ENCODE measurements around the gene P2RY2.

P2RY2 gene

DNA sequence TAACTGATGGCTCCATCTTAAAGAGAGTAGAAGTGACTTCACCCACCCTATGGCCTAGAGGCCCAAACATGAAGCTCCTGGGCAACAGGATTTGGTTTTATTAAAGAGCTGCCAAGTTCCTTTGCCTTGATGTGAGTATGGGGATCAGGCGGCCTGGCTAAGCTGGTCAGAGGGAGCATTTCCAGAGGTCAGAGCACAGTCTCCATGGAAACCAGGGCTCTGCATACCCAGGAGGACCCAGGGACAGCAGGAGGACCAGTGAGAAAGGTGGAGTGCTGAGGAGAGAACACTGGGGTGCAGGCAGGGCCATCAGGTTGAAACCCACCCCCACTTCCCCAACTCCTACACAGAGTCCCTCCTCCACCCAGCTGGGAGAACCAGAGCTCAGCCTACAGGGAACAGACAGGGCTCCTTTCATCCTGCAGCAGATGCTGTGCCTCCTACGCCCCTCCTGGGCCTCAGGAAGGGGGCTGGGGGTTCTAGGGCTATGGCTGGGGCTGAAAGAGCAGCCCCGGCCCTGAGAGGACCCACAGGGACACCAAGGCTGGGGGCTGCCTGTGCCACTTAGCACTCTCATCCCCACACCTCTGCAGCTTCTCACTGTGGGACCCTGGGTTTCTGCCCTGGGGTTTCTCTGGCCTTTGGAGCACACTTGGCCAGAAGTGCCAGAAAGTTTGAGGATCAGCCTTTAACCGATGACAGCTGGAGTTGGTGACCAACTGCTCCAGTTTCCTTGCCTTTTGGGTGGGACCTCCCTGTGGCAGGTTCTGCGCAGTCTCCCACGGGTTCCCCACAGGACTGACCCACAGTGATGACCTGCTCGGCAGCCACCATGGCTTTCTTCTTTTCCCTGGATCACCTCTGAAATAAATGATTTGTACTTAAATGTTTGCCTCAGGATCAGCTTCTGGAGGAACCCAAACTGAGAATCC is 40.3 kb downstream of the P2RY2 start:
- Histone ChIP-seq H3K4me3 (ENCODE audit: insufficient read depth, low read depth, low read length) (no peak overlapping the region), H3K4me1 (ENCODE audit: control insufficient read depth, insufficient read depth, low read length) (peaks cover 16% of the 10 kb centered on the region), H3K36me3 (ENCODE audit: control insufficient read depth, insufficient read depth, low read length) (no peaks in the 10 kb centered on the region), H3K9me3 (ENCODE audit: control insufficient read depth, low read length) (no peaks in the 10 kb centered on the region), H3K27ac (ENCODE audit: insufficient read depth, low read depth, low read length, poor library complexity, severe bottlenecking) (no peak overlapping the region), H3K27me3 (ENCODE audit: control insufficient read depth, insufficient read depth, low read length, poor library complexity, severe bottlenecking) (no peaks in the 10 kb centered on the region)
- 89% methylated on average over 7 of the region's 7 CpGs for WGBS, 2 experiments

DNA sequence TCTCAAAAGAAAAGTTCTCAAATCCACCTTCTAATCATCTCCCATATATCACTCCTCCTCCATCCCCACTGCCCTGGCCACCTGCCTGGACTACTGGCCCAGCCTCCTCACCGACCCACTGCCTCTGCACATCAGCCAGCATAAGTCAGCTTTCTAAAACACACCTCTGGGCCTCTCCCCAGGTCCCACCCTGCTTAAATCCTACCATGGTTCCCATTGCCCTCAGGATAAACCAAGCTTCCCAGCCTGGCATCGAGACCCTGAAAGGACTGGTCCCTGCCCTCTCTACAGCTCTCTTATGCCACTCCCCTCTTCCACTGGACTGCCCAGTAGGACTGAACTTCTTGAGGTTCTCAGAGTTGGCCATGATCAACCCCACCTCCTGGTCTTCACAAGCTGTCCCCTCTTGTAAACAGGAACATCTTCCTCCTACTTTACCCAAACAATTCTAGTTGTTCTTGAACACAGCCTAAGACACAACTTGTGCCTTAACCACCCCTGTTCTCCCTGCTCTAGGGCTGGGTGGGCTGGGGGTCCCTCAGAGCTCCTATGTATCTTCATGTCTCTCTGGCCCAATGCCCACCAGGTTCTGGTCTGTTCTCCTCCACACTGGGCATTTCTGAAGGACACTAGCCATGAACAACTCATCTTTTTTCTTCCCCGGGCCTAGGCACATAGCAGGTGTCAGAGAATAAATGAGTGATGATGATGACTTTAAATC is 41.5 kb downstream of the P2RY2 start:
- H3K4me1 ChIP-seq (ENCODE audit: control insufficient read depth, insufficient read depth, low read length) = peaks cover 16% of the 10 kb centered on the region
- H3K4me3 ChIP-seq (ENCODE audit: insufficient read depth, low read depth, low read length) = no peak overlapping the region
- WGBS, 2 experiments = 87 to 96% methylated on average over 3 of the region's 3 CpGs

DNA sequence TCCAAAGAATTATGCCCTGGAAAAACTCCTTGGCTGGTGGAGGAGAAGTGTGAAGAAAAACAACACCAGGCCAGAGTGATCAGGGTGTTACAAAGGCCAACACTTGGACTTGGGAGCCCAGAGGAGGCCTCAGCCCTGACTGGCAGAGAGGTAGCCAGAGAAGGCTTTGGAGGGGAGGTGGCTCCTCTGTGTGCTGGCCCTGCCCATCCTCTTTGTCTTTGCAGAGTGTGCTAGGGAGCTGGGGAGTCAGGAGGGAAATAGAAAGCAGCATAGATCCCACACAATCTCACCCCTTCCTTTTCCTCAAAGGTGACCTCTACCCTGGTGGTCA is 42.0 kb downstream of the P2RY2 start:
- H3K27me3 ChIP-seq (ENCODE audit: control insufficient read depth, insufficient read depth, low read length, poor library complexity, severe bottlenecking) = peaks cover 11% of the 10 kb centered on the region
- H3K27ac ChIP-seq (ENCODE audit: insufficient read depth, low read depth, low read length, poor library complexity, severe bottlenecking) = no peak overlapping the region
- H3K4me3 ChIP-seq (ENCODE audit: insufficient read depth, low read depth, low read length) = no peak overlapping the region
- H3K9me3 ChIP-seq (ENCODE audit: control insufficient read depth, low read length) = no peaks in the 10 kb centered on the region
- no peaks in the 10 kb centered on the region for H3K36me3 ChIP-seq (ENCODE audit: control insufficient read depth, insufficient read depth, low read length)
- H3K4me1 ChIP-seq (ENCODE audit: control insufficient read depth, insufficient read depth, low read length) = peaks cover 16% of the 10 kb centered on the region

More for the DNA sequence above, 41.5 kb downstream of the P2RY2 start:
- Histone ChIP-seq H3K27ac (ENCODE audit: insufficient read depth, low read depth, low read length, poor library complexity, severe bottlenecking) (no peak overlapping the region), H3K27me3 (ENCODE audit: control insufficient read depth, insufficient read depth, low read length, poor library complexity, severe bottlenecking) (peaks cover 6% of the 10 kb centered on the region), H3K9me3 (ENCODE audit: control insufficient read depth, low read length) (no peaks in the 10 kb centered on the region), H3K36me3 (ENCODE audit: control insufficient read depth, insufficient read depth, low read length) (no peaks in the 10 kb centered on the region)

DNA sequence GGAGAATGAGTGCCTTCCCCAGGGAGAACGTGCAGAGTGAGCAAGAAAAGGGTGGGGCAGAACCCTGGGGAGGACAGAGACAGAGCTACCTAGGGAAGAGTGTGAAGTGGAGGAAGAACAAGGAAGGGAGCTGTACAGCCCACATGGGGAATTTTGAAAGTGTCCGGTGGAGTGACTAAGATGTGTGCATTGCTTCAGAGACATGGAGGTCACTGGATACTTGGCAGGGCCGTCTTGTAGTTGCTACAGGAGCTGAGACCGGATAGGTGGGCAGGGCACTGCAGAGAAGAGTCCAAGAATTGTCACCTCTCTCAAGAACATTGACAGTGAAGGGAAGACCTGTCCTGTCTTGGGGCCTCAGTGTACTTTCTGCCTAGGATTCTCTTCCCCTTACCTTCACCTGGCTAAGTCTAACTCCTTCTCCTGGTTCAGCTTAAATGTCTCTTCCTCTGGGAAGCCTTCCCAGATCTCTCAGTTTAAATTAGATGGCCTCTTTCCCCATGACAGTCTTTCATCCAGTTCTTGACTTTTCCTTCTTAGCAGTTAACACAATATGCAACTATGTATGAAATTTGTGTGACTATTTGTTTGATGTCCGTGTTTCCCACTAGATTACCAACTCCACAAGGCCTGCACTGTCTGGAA is 44.9 kb downstream of the P2RY2 start:
- peaks cover 12% of the 10 kb centered on the region for H3K4me1 ChIP-seq (ENCODE audit: control insufficient read depth, insufficient read depth, low read length)
- H3K4me3 ChIP-seq (ENCODE audit: insufficient read depth, low read depth, low read length) = no peak overlapping the region
- H3K27ac ChIP-seq (ENCODE audit: insufficient read depth, low read depth, low read length, poor library complexity, severe bottlenecking) = no peak overlapping the region
- peaks cover 11% of the 10 kb centered on the region for H3K27me3 ChIP-seq (ENCODE audit: control insufficient read depth, insufficient read depth, low read length, poor library complexity, severe bottlenecking)
- WGBS, 2 experiments = 79 to 83% methylated on average over 5 of the region's 5 CpGs
- H3K36me3 ChIP-seq (ENCODE audit: control insufficient read depth, insufficient read depth, low read length) = no peaks in the 10 kb centered on the region
- H3K9me3 ChIP-seq (ENCODE audit: control insufficient read depth, low read length) = no peaks in the 10 kb centered on the region

DNA sequence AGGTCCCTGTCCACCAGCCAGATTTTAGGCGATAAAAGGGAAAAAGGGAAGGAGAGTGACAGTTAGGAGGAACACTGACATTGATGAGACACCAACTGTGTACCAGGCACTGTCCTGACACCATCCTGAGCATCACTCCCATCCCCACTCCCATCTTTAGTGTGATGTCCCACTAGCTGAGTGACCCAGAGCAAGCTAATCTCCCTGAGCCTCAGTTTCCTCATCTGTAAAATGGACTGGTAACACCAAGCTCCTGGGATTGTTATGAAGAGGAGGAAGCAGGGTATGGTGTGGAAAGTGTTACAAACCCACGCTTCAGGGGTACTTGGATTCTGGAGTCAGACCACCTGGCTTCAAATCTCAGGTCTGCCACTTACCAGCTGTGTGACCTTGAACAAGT is 45.6 kb downstream of the P2RY2 start:
- H3K27ac ChIP-seq (ENCODE audit: insufficient read depth, low read depth, low read length, poor library complexity, severe bottlenecking) = no peak overlapping the region
- H3K36me3 ChIP-seq (ENCODE audit: control insufficient read depth, insufficient read depth, low read length) = no peaks in the 10 kb centered on the region
- H3K27me3 ChIP-seq (ENCODE audit: control insufficient read depth, insufficient read depth, low read length, poor library complexity, severe bottlenecking) = peaks cover 11% of the 10 kb centered on the region
- 88 to 97% methylated on average over 2 of the region's 2 CpGs for WGBS, 2 experiments
- H3K4me3 ChIP-seq (ENCODE audit: insufficient read depth, low read depth, low read length) = no peak overlapping the region
- H3K4me1 ChIP-seq (ENCODE audit: control insufficient read depth, insufficient read depth, low read length) = peaks cover 6% of the 10 kb centered on the region
- no peaks in the 10 kb centered on the region for H3K9me3 ChIP-seq (ENCODE audit: control insufficient read depth, low read length)

DNA sequence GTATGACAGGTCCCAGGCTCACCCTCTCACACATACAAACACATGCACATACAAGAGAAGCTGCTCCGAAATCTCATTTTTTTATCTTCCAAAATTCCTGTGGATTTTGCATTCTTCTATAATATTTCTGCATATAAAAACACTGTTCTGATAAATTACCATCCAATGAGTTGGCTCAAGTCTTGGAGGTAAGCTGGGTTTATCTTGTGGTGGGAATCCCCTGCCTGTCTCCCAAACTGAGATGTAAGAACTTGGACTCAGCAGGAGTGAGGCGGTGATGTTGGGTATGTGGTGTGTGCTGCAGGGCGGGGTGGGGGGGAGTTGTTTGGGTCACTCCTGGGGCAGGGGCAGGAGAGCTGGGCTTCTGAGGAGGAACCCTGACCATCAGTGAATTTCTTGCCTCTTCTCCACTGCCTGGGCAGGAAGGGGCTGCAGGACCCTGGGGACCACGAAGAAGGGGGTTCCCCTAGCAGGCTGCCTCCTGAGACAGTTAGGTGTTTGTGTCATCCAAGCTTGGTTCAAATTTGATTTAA is 47.3 kb downstream of the P2RY2 start:
- Histone ChIP-seq H3K36me3 (ENCODE audit: control insufficient read depth, insufficient read depth, low read length) (no peaks in the 10 kb centered on the region), H3K27me3 (ENCODE audit: control insufficient read depth, insufficient read depth, low read length, poor library complexity, severe bottlenecking) (peaks cover 11% of the 10 kb centered on the region), H3K4me3 (ENCODE audit: insufficient read depth, low read depth, low read length) (no peak overlapping the region), H3K9me3 (ENCODE audit: control insufficient read depth, low read length) (no peaks in the 10 kb centered on the region), H3K4me1 (ENCODE audit: control insufficient read depth, insufficient read depth, low read length) (peaks cover 5% of the 10 kb centered on the region), H3K27ac (ENCODE audit: insufficient read depth, low read depth, low read length, poor library complexity, severe bottlenecking) (no peak overlapping the region)
- WGBS, 2 experiments = 86 to 92% methylated on average over 4 of the region's 4 CpGs

DNA sequence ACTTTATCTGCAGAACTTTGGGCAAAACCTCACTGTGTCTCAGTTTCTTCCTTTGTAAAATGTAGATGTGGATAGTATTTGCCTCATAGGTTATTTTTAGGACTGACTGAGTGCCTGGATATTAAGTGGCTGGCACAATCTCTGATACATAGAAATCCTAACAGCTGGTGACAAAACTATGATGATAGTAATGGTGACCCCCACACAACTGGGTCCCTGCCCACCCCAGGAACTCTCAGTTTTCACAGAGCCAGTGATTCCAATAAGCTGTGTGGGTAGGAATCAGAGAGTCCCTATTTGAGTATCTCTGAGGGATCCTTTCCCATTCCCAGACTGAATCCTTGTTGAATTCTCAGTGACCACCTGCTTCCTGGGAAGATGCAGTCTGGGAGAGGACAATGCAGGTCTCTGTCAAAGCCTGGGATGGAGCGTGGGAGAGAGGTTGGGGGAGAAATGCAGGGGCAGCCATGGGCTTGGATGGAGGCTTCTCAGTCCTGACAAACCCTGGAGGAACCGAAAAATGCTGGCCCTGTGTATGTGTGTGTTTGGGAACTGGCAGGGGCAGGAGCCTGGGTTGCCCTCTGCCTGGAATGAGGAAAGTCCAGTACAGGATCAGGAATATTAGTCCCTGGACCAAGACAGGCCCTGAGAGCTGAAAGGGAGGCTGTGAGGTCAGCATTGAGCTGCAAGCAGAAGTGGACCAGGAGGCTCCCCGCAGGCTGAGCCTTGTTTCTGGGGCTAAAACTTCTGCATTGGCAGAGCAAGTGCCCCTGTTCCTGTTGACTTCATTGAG is 48.0 kb downstream of the P2RY2 start:
- 85 to 88% methylated on average over 3 of the region's 3 CpGs for WGBS, 2 experiments
- Histone ChIP-seq H3K4me1 (ENCODE audit: control insufficient read depth, insufficient read depth, low read length) (peaks cover 5% of the 10 kb centered on the region), H3K27ac (ENCODE audit: insufficient read depth, low read depth, low read length, poor library complexity, severe bottlenecking) (no peak overlapping the region), H3K27me3 (ENCODE audit: control insufficient read depth, insufficient read depth, low read length, poor library complexity, severe bottlenecking) (peaks cover 11% of the 10 kb centered on the region), H3K9me3 (ENCODE audit: control insufficient read depth, low read length) (no peaks in the 10 kb centered on the region), H3K36me3 (ENCODE audit: control insufficient read depth, insufficient read depth, low read length) (no peaks in the 10 kb centered on the region), H3K4me3 (ENCODE audit: insufficient read depth, low read depth, low read length) (no peak overlapping the region)

DNA sequence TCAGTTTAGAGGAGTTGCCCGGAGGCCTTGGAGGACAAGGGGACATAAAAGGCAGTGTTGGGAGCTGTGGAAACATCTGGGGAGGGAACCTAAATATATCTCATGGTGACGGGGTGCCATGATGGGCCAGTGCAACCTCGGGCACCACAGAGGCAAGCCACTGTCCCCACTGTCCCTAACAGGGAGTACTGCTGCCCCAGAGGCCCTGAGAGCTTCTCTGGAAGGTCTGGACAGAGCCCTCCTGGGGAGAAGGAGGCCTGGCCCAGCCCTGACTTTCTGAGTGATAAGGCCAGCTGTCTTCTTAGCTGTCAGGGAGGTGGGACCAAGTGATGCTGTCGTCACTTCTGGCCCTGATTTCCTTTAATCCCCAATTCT is 48.6 kb downstream of the P2RY2 start:
- WGBS, 2 experiments = 86 to 93% methylated on average over 4 of the region's 4 CpGs

DNA sequence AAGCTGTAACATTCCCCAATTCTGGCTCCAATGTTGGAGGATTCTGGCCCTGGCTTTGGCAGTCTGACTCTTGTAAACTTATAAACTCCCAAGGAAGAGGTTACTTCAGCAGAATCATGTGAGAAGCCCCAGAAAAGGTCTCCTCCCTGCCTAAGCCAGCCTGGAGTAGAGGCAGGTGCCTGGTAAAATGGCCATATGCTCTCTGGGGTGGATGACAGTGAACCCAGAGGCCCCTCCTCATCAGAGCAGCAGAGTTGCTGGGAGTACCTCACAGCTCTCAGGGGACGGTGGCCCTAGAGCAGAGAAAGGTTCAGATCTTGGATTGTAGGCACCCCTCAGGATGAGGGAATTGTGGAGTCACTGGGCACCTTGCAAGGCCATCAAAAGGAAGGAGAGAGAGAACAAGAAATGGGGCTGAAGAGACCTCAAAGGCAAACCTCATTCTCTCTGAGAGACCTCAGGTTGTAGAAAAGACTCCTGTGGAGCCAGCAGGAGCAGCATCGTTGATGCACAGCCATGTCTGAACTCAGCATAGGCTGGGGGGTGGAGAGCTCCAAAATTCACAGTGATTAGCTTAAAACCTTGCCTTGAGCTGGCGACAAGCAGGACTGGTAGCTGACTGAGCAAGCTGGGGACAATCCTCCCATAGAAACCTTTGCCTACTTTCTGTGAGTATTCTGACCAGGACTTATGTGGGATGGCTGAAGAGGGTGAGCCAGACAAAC is 49.2 kb downstream of the P2RY2 start:
- peaks cover 11% of the 10 kb centered on the region for H3K27me3 ChIP-seq (ENCODE audit: control insufficient read depth, insufficient read depth, low read length, poor library complexity, severe bottlenecking)
- peaks cover 5% of the 10 kb centered on the region for H3K4me1 ChIP-seq (ENCODE audit: control insufficient read depth, insufficient read depth, low read length)
- H3K27ac ChIP-seq (ENCODE audit: insufficient read depth, low read depth, low read length, poor library complexity, severe bottlenecking) = no peak overlapping the region
- H3K4me3 ChIP-seq (ENCODE audit: insufficient read depth, low read depth, low read length) = no peak overlapping the region
- H3K36me3 ChIP-seq (ENCODE audit: control insufficient read depth, insufficient read depth, low read length) = no peaks in the 10 kb centered on the region
- 72 to 76% methylated on average over 3 of the region's 3 CpGs for WGBS, 2 experiments
- no peaks in the 10 kb centered on the region for H3K9me3 ChIP-seq (ENCODE audit: control insufficient read depth, low read length)

More for the DNA sequence above, 48.6 kb downstream of the P2RY2 start:
- H3K36me3 ChIP-seq (ENCODE audit: control insufficient read depth, insufficient read depth, low read length) = no peaks in the 10 kb centered on the region
- H3K4me3 ChIP-seq (ENCODE audit: insufficient read depth, low read depth, low read length) = no peak overlapping the region
- peaks cover 11% of the 10 kb centered on the region for H3K27me3 ChIP-seq (ENCODE audit: control insufficient read depth, insufficient read depth, low read length, poor library complexity, severe bottlenecking)
- H3K4me1 ChIP-seq (ENCODE audit: control insufficient read depth, insufficient read depth, low read length) = peaks cover 5% of the 10 kb centered on the region
- no peak overlapping the region for H3K27ac ChIP-seq (ENCODE audit: insufficient read depth, low read depth, low read length, poor library complexity, severe bottlenecking)
- H3K9me3 ChIP-seq (ENCODE audit: control insufficient read depth, low read length) = no peaks in the 10 kb centered on the region

Measured in ectodermal cell (in vitro differentiated cells).